Type B pancreatic cell (in vitro differentiated cells): ENCODE results near the gene RPS3. TPM values are rescaled to one million over a fixed set of nuclear protein-coding genes. Genes with fewer than 3 reads are reported as not detected.

Experiments
- DNase-seq: peaks from one replicate; pipeline ENCODE4 v3.0.0; 2021; ENCODE audit warnings: mixed read lengths; ENCODE audit not compliant: unreplicated experiment; ENCODE audit errors: extremely low spot score
- H3K27ac Mint-ChIP-seq: 2 replicates; pipeline ENCODE4 v1.8.0; 2021; ENCODE audit warnings: mild to moderate bottlenecking, mixed read lengths
- H3K27me3 Mint-ChIP-seq: 2 replicates; pipeline ENCODE4 v1.8.0; 2021; ENCODE audit warnings: mixed read lengths
- H3K36me3 Mint-ChIP-seq: 2 replicates; pipeline ENCODE4 v1.8.0; 2021; ENCODE audit warnings: mixed read lengths
- H3K4me1 Mint-ChIP-seq: one replicate; pipeline ENCODE4 v1.8.0; 2021; ENCODE audit warnings: mixed read lengths; ENCODE audit not compliant: unreplicated experiment
- H3K4me3 Mint-ChIP-seq: 2 replicates; pipeline ENCODE4 v1.8.0; 2021; ENCODE audit warnings: mild to moderate bottlenecking, mixed read lengths
- H3K9me3 Mint-ChIP-seq: 2 replicates; pipeline ENCODE4 v1.8.0; 2021; ENCODE audit warnings: mixed read lengths
- total RNA-seq: library from RNA; stranded (reverse); gene quantifications from 2 replicates; pipeline ENCODE4 v1.2.1, GENCODE V29; 2021; ENCODE audit warnings: low replicate concordance
- TF ChIP-seq, protein P1 (sequence below): fragments of 200-600 bp; sonication (generic); conservative IDR thresholded peaks from 2 replicates; pipeline ENCODE4 v1.5.0; 2021; ENCODE audit warnings: antibody characterized with exemption, mild to moderate bottlenecking

RPS3 gene
- total RNA-seq, 1 donor from 2014 or later: 3,442 TPM

DNA sequence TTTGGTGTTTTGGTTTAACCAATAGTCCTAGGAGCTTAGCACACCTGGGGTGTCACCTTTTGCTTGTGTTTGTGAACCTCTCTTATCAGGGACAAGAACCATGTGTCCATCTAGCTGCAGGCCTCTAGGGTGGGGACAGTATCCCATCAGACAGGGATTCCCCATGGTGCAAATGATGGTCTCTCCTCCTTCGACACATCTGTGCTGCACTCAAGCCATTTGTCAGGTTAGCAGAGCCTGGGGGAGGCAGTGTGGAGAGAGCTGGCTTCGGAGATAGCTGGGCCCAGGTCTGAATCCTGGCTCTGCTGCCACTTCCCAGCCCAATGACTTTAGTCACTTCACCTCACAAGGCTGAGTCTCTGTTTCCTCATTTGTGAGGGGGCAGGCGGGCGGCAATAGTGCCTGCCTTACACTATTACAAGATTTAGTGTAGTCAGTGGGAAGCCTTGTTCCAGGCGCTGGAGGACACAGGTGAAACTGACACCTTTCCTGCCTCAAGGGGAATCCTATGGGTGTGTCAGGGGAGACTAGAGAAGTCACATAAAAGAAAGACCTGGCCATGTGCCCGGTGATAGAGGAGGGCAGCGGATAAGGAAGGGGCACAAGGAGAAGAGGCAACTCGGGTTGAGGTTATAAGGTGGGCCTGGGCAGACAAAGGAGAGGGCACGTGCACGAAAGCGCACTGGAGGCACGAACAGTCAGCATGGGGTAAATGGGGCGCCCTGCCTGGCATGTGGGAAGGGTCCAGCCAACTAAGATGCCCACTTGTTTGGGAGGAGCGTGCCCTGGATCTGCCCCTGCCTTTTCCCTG lies 21.1 kb downstream of the RPS3 start:
- H3K27ac Mint-ChIP-seq: peak overlapping the region; percentile 66
- H3K27me3 Mint-ChIP-seq: no peaks in the 10 kb centered on the region
- H3K4me3 Mint-ChIP-seq: peak overlapping the region; percentile 52
- no peak for DNase-seq
- TF ChIP-seq, protein P1, sequence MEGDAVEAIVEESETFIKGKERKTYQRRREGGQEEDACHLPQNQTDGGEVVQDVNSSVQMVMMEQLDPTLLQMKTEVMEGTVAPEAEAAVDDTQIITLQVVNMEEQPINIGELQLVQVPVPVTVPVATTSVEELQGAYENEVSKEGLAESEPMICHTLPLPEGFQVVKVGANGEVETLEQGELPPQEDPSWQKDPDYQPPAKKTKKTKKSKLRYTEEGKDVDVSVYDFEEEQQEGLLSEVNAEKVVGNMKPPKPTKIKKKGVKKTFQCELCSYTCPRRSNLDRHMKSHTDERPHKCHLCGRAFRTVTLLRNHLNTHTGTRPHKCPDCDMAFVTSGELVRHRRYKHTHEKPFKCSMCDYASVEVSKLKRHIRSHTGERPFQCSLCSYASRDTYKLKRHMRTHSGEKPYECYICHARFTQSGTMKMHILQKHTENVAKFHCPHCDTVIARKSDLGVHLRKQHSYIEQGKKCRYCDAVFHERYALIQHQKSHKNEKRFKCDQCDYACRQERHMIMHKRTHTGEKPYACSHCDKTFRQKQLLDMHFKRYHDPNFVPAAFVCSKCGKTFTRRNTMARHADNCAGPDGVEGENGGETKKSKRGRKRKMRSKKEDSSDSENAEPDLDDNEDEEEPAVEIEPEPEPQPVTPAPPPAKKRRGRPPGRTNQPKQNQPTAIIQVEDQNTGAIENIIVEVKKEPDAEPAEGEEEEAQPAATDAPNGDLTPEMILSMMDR: no peak
- peaks cover 15% of the 10 kb centered on the region for H3K36me3 Mint-ChIP-seq
- H3K9me3 Mint-ChIP-seq: no peaks in the 10 kb centered on the region
- peaks cover 18% of the 10 kb centered on the region for H3K4me1 Mint-ChIP-seq

- H3K4me3 Mint-ChIP-seq: no peak overlapping the region
- no peak for DNase-seq
- H3K27ac Mint-ChIP-seq: peak overlapping the region; percentile 80
- peaks cover 18% of the 10 kb centered on the region for H3K4me1 Mint-ChIP-seq
- peaks cover 15% of the 10 kb centered on the region for H3K36me3 Mint-ChIP-seq
- TF ChIP-seq, protein P1: no peak
- no peaks in the 10 kb centered on the region for H3K27me3 Mint-ChIP-seq
- H3K9me3 Mint-ChIP-seq: no peaks in the 10 kb centered on the region
Measured at GRCh38 chr11:75421035-75421602, 21.8 kb downstream of the RPS3 start.

GRCh38 chr11:75421902-75422247 lies 22.6 kb downstream of the RPS3 start:
- Mint-ChIP-seq H3K9me3 (no peaks in the 10 kb centered on the region), H3K27me3 (no peaks in the 10 kb centered on the region), H3K27ac (peak overlapping the region; percentile 80), H3K4me1 (peaks cover 18% of the 10 kb centered on the region), H3K36me3 (peaks cover 12% of the 10 kb centered on the region), H3K4me3 (no peak overlapping the region)
- no peak for DNase-seq
- TF ChIP-seq, protein P1: no peak

DNA sequence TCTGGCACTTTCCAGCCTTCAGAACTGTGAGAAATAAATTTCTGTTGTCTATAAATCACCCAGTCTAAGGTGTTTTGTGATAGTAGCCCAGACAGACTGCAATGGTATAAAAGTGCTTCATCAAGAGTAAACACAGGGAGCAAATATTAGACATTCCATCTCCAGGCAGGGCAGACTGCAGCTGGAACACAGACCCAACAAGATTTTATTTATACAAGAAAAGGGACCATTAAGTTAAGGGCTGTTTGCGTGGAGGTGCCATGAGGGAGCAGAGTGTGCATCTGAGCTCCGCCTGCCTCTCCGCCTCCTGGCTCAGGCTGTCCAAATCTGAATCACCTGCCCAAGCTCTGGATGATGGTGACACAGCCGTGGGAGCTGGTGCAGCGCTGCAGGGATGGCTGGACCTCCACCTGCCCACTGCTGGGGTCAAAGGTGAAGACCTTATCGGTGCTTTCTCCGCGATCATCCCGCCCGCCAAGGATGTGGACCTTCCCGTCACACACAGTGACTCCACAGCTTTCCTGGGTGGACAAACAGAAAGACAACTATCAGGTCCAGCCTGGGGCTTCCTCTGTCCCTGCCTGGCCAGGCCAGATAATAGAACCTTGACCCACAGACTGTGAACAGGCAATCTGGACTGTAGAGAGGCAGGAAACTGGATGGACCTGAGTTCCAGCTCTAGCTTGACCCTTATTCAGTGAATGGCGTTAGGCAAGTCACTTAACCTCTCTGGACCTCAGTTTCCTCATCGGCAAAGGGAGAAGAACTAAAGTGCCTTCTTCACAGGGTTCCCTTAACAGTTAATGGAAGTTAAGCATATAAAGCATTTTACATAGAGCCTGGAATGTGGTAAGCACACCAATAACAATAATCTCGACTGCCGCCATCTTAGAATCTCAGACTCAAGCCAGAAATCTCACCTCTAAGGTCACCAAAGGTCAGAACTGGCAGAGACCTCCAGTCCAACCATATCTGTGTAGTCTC lies 23.2 kb downstream of the RPS3 start:
- Mint-ChIP-seq H3K36me3 (peaks cover 10% of the 10 kb centered on the region), H3K9me3 (no peaks in the 10 kb centered on the region), H3K4me3 (no peak overlapping the region), H3K27me3 (peaks cover 3% of the 10 kb centered on the region), H3K4me1 (peaks cover 18% of the 10 kb centered on the region), H3K27ac (peak overlapping the region; percentile 80)
- TF ChIP-seq, protein P1: no peak
- no peak for DNase-seq

DNA sequence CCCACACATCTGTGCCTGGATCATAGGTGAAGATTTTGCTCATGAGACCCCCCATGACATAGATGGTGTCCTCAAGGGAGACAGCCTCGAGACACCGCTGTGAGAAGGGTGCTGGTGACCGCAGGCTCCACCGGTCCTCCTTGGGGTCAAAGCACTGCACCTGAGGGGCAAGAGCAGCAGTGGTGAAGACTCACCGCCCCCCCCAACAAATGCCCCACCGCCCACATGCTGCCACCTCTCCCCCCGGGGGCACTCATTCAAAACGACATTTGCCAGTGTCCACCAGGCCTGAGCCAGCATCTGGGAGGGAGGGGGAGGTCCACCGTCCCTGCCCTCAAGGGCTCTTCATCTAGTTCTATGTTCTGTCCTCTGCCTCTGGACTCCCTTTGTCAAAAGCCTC lies 24.4 kb downstream of the RPS3 start:
- Mint-ChIP-seq H3K27me3 (peaks cover 14% of the 10 kb centered on the region), H3K4me3 (no peak overlapping the region), H3K27ac (no peak overlapping the region)

More for the DNA sequence above, 24.4 kb downstream of the RPS3 start:
- DNase-seq: no peak
- TF ChIP-seq, protein P1: no peak
- H3K36me3 Mint-ChIP-seq: peaks cover 10% of the 10 kb centered on the region
- H3K9me3 Mint-ChIP-seq: no peaks in the 10 kb centered on the region
- H3K4me1 Mint-ChIP-seq: peaks cover 18% of the 10 kb centered on the region
